CD4-positive, alpha-beta T cell treated with Interferon alpha-2 for 1 hour (primary cell): ENCODE results near the gene HMOX2.

Source experiments
- DNase-seq, 2 donors: peaks; one replicate each; pipeline ENCODE4 v3.0.0-alpha.2; 2020 to 2022

Gene HMOX2

DNA sequence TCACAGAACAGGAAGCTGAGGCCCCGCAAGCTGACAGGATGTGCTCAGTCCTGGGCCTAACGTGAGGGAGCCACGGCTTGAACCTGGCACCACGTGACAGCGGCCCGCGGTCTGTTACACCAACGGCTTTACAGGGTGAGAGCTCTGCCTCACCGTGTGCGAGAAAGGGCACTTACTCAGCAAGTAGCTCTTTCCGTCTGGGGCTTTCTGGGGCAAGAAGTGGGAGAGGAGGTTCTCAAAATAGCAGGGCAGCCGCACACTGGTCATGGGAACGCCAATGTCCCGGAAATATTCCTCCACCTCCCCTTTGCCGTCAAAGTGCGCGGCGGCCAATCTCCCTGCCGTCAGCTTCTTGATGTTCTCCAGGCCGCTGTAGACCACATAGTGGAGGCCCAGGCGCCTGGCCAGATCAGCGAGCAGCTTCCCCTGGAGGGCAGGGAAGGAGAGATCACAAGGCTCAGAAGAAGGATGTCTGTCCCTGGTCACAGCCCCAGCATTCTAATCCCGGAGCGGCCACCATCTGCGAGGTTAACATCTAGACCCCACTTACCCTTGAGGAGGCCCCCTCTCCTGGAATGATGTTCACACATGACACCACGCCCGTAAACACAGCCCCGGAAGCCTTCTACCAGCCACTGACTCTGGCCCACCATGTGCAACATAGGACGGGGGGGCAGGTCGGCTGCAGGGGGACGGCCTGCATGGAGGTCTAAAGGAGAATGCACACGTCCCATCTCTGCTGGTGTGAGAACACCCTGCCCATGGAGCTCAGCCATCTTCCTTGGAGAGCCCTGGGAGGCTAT, 10.0 kb upstream of the HMOX2 start:
- DNase-seq = peak; percentile 64 to 81

GRCh38 chr16:4467916-4468315, 8.3 kb upstream of the HMOX2 start:
- DNase-seq = no peak

GRCh38 chr16:4468972-4469371, 7.2 kb upstream of the HMOX2 start:
- DNase-seq = no peak

DNA sequence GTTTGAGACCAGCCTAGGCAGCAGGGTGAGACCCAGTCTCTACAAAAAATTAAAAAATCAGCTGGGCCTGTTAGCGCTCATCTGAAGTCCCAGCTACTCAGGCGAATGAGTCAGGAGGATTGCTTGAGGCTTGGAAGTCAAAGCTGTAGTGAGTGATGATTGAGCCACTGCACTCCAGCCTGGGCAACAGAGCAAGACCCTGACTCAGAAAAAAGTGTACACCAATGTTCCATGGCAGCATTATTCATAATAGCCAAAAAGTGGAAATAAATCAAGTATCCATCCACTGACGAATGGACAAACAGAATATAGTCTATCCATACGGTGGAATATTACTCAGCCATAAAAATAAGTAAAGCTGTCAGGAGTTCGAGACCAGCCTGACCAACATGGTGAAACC, 4.3 kb upstream of the HMOX2 start:
- no peak for DNase-seq

- DNase-seq = no peak
Measured at GRCh38 chr16:4472880-4473279, 3.3 kb upstream of the HMOX2 start.

DNA sequence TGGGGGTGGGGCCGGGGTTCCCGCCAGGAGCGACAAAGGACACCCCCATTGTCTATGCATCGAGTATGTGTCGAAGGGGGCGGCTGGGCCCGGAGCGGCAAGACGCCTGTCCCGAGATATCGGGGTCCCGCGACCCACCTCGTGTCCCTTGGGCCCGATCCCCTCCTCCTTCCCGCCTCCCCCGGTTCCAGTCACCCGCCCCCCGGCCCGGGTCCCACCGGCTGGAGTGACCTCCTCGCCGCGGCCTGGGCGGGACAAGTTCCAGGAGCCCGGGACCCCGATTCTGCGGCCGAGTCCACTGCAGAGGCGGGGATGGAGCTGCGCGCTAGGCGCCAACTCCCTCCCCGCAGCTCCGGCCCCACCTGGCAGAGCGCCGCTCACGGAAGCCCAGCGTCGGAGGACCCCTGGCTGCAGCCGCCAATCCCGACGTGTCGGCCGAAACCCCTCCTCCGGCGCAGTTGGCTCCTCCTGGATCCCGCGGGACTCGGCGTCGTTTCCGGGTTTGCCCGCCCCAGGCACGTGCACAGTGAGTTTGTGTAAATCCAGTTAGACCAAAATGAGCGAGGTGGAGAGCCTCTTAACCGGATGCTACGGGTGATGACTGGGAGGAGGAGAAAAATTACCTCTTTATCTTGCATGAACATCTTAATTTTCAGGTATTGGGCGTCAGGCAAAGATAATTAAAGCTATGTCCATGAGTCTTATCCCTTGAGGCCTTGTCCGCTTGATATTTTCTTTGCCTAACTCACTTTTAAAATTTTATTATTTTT, 1.8 kb upstream of the HMOX2 start, which contains the start of gene NMRAL1:
TSS of gene NMRAL1 (minus strand) at position 434 of the 770 bp plus-strand sequence. CDS start 493 bp downstream, outside the sequence.
- DNase-seq = peak; percentile 85 to 92

GRCh38 chr16:4477966-4478365, 1.8 kb downstream of the HMOX2 start:
- DNase-seq = peak in 1 of 2 donors; percentile 37

DNA sequence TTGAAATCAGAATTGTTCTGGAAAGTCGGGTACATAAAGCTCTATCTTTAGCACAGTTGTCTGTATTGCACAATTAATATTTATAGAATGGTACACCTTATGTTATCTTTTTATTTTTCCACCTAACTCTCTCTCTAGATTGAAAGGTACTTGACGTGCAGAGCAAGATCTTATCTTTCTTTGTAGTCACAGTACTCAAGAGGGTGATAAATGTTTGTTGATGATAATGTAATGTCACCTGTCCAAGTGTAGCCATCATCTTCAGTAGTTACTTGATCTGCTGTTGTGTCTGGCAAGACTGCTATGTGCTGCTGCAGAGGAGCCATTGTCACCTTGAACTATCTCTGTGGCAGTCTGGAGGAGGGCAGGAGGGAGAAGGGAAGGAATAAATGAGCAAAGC, 5.3 kb downstream of the HMOX2 start:
- no peak for DNase-seq

GRCh38 chr16:4481963-4482362, 5.8 kb downstream of the HMOX2 start:
- DNase-seq = no peak

GRCh38 chr16:4486126-4486893, 10.1 kb downstream of the HMOX2 start:
- DNase-seq = no peak

GRCh38 chr16:4487955-4488498, 11.8 kb downstream of the HMOX2 start:
- peak in 1 of 2 donors; percentile 37 for DNase-seq

GRCh38 chr16:4488499-4488967, 12.3 kb downstream of the HMOX2 start:
- peak; percentile 31 to 72 for DNase-seq

DNA sequence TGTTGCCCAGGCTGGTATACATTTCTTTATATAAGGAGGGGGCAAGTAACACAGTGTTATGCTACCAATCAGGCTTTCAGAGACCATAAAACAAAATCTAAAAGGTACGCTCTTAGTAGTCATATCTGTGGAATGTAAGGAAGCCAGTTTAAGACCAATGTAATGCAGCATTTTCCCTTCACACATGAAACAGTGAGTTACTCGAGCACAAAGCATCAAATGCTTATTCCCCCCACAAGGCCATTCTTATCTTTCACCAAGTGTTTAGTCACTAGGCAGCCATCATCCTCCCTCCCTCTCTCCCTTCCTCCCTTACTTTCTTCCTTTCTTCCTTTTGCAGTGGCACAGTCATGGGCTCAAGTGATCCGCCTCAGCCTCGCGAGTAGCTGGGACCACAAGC, 12.8 kb downstream of the HMOX2 start:
- no peak for DNase-seq

DNA sequence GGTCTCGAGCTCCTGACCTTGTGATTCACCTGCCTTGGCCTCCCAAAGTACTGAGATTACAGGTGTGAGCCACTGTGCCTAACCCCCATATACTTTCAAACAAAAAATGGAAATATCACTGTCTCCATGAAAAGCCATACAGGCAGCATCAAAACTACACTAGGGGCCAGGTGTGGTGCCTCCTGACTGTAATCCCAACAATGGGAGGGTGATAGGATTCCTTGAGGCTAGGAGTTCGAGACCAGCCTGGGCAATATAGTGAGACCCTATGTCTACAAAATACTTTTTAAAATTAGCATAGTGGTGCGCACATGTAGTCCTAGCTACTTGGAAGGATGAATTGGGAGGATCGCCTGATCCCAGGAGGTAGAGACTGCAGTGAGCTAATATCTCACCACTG, 15.7 kb downstream of the HMOX2 start:
- no peak for DNase-seq

- no peak for DNase-seq
Measured at GRCh38 chr16:4494746-4495490, 18.7 kb downstream of the HMOX2 start.

DNA sequence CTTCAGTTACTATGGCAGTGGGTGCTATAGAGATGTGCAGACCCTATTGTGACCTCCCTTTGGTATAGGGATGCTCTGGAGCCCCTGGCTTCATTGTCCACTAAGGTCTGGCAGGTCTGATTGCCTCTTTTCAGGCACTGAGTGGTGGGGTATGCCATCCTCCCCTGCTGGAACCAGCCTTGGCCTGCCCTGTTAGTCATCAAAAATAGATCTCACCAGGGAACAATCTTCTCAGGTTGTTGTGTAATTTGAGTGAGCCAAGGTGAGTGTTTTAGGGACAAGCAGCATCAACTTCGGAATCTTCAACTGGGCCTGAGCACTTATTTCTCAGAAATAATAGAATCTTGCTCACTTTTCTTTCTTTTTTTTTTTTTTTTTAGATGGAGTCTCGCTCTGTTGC, 19.6 kb downstream of the HMOX2 start:
- no peak for DNase-seq

- no peak for DNase-seq
Measured at GRCh38 chr16:4496305-4496704, 20.1 kb downstream of the HMOX2 start.

DNA sequence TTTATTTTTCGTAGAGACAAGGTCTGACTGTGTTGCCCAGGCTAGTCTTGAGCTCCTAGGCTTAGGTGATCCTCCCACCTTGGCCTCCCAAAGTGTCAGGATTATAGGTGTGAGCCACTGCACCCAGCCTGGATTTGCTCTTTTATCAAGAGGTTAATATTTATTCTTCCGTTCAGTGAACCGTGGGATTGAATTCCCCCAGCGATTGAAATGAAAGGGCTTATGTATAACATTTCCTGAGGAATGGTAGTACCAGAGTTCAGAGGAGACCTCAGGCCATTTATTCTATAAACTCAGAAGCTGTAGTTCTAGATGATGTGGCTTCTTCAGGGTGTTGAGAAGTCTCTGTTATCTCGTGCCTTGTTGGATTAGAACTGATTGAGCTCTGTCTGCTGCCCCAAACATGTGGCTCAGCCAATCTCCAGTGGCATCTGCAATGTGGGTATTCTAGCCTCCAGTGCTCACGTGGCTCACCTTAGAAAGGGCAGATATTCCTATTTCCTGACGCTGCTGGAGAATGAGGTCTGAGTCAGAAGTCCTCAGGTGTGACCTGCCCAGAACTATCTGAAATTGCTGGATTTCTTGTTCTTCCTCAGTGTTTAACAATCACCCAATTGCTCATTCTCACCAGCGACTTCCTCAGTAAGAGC, 22.5 kb downstream of the HMOX2 start:
- DNase-seq = no peak

- no peak for DNase-seq
Measured at GRCh38 chr16:4499196-4499555, 23.0 kb downstream of the HMOX2 start.

DNA sequence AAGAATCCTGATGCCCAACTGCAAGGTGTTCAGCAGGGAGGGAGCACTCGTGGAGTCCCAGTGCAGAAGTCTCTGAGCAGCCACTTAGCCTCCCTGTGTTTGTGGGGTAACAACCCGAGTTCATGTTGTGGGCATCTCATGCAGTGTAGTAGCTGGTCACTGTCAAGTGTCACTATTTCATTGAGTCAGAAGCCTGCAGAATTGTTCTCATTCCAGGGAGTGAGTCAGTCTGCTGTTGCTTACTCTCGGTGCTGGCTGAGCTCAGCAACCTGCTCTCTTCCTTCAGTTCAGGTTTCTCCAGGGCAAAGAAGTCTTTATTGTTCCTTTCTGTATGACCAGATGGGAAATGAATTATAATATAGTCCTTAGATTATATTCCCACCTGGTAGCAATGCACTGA, 24.1 kb downstream of the HMOX2 start:
- no peak for DNase-seq

GRCh38 chr16:4501071-4501478, 24.9 kb downstream of the HMOX2 start:
- DNase-seq = no peak
